GM19372 (cell line): Measurements from ENCODE around the gene SCGB1C2.
"Not testable (repeated sequence)": the region's sequence is repeated elsewhere in the genome, so short reads cannot be mapped to it uniquely, and the experiment has no call there.

Experiments used
- ATAC-seq: cut with Tn5 transposase; IDR thresholded peaks from one replicate; pipeline ENCODE4 v1.9.1; 2021; ENCODE audit warnings: mild to moderate bottlenecking, low read depth, moderate library complexity; ENCODE audit not compliant: unreplicated experiment

SCGB1C2 gene

GRCh38 chr17:164303-165235 lies 27.2 kb downstream of the SCGB1C2 start:
- no peak for ATAC-seq

GRCh38 chr17:165939-166338 lies 28.6 kb downstream of the SCGB1C2 start:
- ATAC-seq, result no peak

GRCh38 chr17:168614-169013 lies 31.2 kb downstream of the SCGB1C2 start:
- ATAC-seq, result not testable (repeated sequence)

GRCh38 chr17:170130-170670 lies 32.8 kb downstream of the SCGB1C2 start:
- ATAC-seq, result no peak

- no peak for ATAC-seq
Measured at GRCh38 chr17:171871-172270, 34.5 kb downstream of the SCGB1C2 start.

GRCh38 chr17:172401-172800 lies 35.0 kb downstream of the SCGB1C2 start:
- no peak for ATAC-seq

- no peak for ATAC-seq
Measured at GRCh38 chr17:173166-173911, 36.0 kb downstream of the SCGB1C2 start.

GRCh38 chr17:177155-177554 lies 39.8 kb downstream of the SCGB1C2 start:
- ATAC-seq, result no peak

GRCh38 chr17:177762-178161 lies 40.4 kb downstream of the SCGB1C2 start:
- no peak for ATAC-seq

- ATAC-seq, result no peak
Measured at GRCh38 chr17:178292-179065, 41.1 kb downstream of the SCGB1C2 start.

- ATAC-seq, result no peak
Measured at GRCh38 chr17:179066-179432, 41.7 kb downstream of the SCGB1C2 start.

- ATAC-seq, result no peak
Measured at GRCh38 chr17:179781-180380, 42.5 kb downstream of the SCGB1C2 start.

- ATAC-seq, result no peak
Measured at GRCh38 chr17:180381-181244, 43.2 kb downstream of the SCGB1C2 start.

GRCh38 chr17:181245-182049 lies 44.1 kb downstream of the SCGB1C2 start, which contains the start of gene DOC2B:
Gene DOC2B (minus strand): TSS chr17:181650. CDS start chr17:181479, 171 bp downstream.
- ATAC-seq, result no peak

GRCh38 chr17:182050-182751 lies 44.8 kb downstream of the SCGB1C2 start:
- no peak for ATAC-seq

GRCh38 chr17:183021-183420 lies 45.7 kb downstream of the SCGB1C2 start:
- ATAC-seq, result no peak

- ATAC-seq, result no peak
Measured at GRCh38 chr17:185445-186138, 48.2 kb downstream of the SCGB1C2 start.
